Measurements from ENCODE around the gene ARHGAP26. TPM values are rescaled to one million over a fixed set of nuclear protein-coding genes. Genes with fewer than 3 reads are reported as not detected.

Gene ARHGAP26
- total RNA-seq, 1 donor from 2014 or later = 17.1 TPM

DNA sequence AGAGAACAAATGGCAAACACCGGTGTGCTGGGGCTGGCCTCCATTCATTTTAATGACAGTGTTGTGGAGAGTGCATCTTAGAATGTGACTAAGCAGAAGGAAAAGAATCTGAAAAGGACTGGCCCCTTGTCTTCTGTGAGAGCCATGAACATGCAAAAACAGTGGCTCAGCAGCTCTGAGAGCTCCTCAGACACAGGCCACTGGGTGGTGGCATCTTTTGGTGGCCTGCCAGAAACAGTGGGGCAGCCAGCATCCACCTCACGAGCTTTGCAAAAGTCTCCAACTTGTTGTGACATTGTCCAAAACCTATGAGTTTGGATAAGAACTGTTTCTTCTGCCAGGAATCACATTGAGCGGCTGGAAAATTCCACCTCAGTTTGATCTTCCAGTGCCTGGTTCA is 399.9 kb downstream of the ARHGAP26 start:
- Histone ChIP-seq H3K36me3 (ENCODE audit: control insufficient read depth, insufficient read depth, low read length) (no peaks in the 10 kb centered on the region), H3K27me3 (ENCODE audit: control insufficient read depth, insufficient read depth, low read length) (no peaks in the 10 kb centered on the region), H3K4me3 (ENCODE audit: low read depth, low read length) (no peak overlapping the region)
- DNase-seq (ENCODE audit: low read depth) = no peak
- no peak for FAIRE-seq
- TF ChIP-seq, protein P1, sequence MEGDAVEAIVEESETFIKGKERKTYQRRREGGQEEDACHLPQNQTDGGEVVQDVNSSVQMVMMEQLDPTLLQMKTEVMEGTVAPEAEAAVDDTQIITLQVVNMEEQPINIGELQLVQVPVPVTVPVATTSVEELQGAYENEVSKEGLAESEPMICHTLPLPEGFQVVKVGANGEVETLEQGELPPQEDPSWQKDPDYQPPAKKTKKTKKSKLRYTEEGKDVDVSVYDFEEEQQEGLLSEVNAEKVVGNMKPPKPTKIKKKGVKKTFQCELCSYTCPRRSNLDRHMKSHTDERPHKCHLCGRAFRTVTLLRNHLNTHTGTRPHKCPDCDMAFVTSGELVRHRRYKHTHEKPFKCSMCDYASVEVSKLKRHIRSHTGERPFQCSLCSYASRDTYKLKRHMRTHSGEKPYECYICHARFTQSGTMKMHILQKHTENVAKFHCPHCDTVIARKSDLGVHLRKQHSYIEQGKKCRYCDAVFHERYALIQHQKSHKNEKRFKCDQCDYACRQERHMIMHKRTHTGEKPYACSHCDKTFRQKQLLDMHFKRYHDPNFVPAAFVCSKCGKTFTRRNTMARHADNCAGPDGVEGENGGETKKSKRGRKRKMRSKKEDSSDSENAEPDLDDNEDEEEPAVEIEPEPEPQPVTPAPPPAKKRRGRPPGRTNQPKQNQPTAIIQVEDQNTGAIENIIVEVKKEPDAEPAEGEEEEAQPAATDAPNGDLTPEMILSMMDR (IDR thresholded peaks at IDR 0.05; ENCODE audit: insufficient read depth, low read length, severe bottlenecking) = no peak

DNA sequence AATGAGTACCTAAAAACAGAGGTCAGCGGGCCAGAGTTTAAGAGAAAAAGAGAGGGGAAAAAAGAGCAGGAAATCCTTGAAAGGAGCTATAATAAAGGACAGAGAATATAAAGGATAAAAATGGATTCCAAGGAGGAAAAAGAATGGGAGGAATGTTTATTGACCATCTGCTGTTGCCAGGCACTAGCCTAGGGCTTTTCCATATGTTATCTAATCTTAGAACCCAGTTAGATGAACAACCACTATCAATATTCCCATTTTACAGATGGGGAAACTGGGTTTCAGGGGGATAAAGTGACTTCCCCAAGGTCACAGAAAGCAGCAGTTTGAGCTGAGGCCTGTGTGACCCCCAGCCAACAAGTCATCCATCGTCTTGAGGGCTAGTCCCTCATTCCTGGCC is 400.8 kb downstream of the ARHGAP26 start:
- TF ChIP-seq, protein P1 (IDR thresholded peaks at IDR 0.05; ENCODE audit: insufficient read depth, low read length, severe bottlenecking) = no peak
- DNase-seq (ENCODE audit: low read depth) (no peak), FAIRE-seq (no peak)
- H3K36me3 ChIP-seq (ENCODE audit: control insufficient read depth, insufficient read depth, low read length) = no peaks in the 10 kb centered on the region
- no peak overlapping the region for H3K4me3 ChIP-seq (ENCODE audit: low read depth, low read length)
- no peaks in the 10 kb centered on the region for H3K27me3 ChIP-seq (ENCODE audit: control insufficient read depth, insufficient read depth, low read length)

DNA sequence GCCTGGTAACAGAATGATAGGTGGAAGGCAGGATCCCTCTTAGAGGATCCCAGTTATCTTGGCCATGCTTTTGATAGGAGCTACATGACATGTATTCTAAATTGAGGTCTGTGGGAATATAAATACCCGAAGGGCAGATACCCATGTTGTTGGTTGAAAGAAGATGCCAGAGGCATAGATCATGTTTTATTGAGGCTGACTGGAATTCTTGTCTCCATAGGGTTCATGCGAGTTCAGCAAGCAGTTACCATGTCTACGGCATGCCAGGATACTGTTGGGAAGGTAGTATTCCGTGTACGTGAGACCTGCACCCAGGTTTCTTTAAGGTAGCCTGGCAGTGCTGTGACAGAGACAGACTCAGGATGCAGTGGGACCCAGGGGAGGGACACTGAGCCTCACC is 402.6 kb downstream of the ARHGAP26 start:
- Histone ChIP-seq H3K4me3 (ENCODE audit: low read depth, low read length) (no peak overlapping the region), H3K36me3 (ENCODE audit: control insufficient read depth, insufficient read depth, low read length) (no peaks in the 10 kb centered on the region), H3K27me3 (ENCODE audit: control insufficient read depth, insufficient read depth, low read length) (no peaks in the 10 kb centered on the region)
- DNase-seq (ENCODE audit: low read depth) (no peak), FAIRE-seq (no peak)
- TF ChIP-seq, protein P1 (IDR thresholded peaks at IDR 0.05; ENCODE audit: insufficient read depth, low read length, severe bottlenecking) = no peak

DNA sequence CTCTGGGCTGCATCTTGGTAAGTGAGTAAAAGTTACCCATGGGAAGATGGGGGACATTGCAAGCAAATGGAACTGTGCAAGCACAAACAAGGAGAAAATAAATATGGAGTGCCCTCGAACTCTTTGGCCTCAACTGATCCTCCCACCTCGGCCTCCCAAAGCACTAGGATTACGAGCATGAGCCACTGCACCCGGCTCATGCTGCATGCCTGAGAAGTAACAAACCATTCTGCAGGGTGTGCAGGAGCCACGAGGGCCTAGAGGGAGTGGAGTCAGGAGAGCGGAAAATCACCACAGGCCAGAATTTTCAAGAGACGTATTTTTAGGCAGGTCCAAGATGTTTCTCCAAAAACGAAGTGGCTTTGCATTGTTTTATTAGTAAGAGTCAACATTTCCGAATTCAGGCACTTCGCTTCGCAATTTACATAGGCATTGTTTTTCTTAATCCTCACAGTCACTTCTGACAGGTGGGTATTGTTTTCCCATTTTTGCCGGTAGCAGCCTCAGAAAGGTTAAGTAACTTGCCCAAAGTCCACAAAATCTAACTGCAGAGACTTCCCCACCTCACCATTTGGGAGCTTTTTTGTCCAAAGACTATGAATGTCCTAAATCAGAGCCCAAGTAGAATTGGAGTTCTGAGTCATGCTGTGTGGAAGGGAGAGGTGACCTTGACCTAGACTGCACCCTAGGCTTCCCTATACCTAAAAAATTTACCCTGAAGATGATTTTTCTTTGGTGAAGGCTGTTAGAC is 403.1 kb downstream of the ARHGAP26 start:
- Histone ChIP-seq H3K4me3 (ENCODE audit: low read depth, low read length) (no peak overlapping the region), H3K27me3 (ENCODE audit: control insufficient read depth, insufficient read depth, low read length) (no peaks in the 10 kb centered on the region), H3K36me3 (ENCODE audit: control insufficient read depth, insufficient read depth, low read length) (no peaks in the 10 kb centered on the region)
- DNase-seq (ENCODE audit: low read depth) (no peak), FAIRE-seq (no peak)
- TF ChIP-seq, protein P1 (IDR thresholded peaks at IDR 0.05; ENCODE audit: insufficient read depth, low read length, severe bottlenecking) = no peak

DNA sequence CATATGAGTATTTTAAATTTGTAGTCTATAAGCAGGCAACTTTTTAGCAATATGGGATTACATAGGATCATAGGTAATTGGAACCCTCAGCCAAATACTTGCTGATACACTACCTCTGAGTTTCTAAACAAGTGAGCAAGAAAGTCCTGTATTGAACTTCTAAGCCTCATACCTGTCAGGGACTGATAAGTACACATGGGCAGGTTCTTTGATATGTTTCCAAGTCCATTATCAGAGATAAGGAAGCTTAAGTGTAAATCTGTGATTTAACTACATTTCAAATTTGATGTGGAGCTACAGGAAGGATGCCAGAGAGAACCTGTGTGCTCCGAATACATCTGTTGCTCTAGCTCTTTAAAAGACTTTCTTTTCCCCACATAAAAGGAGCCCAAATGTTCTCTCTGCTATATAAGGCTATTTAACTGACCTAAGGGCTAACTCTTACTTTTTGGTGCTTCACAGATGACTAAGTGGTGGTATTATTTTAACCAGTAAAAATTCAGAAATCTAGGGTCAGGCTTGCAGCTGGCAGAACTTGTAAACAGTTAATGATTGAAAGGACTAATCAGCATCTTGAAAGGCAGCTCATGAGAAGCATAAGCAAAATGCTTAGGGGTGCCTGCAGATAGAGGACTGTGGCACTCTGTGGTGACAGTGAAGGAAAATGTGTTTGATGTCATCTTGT is 404.7 kb downstream of the ARHGAP26 start:
- DNase-seq (ENCODE audit: low read depth) (no peak), FAIRE-seq (no peak)
- H3K27me3 ChIP-seq (ENCODE audit: control insufficient read depth, insufficient read depth, low read length) = no peaks in the 10 kb centered on the region
- no peaks in the 10 kb centered on the region for H3K36me3 ChIP-seq (ENCODE audit: control insufficient read depth, insufficient read depth, low read length)
- TF ChIP-seq, protein P1 (IDR thresholded peaks at IDR 0.05; ENCODE audit: insufficient read depth, low read length, severe bottlenecking) = no peak
- no peak overlapping the region for H3K4me3 ChIP-seq (ENCODE audit: low read depth, low read length)

All from bronchial epithelial cell (primary cell).